HCT116 (cell line): Measurements from ENCODE around the gene MAPRE3. TPM values are rescaled to one million over a fixed set of nuclear protein-coding genes. Genes with fewer than 3 reads are reported as not detected.

ENCODE experiments used
- ATAC-seq: fragments of 200-7000 bp; cut with Tn5 transposase; 2 replicates; pipeline ENCODE4 v1.9.1; 2020; ENCODE audit warnings: mild to moderate bottlenecking, moderate library complexity
- BruUV-seq: library from RNA; stranded (reverse); fragments of 400-500 nt; replicated peaks from 2 replicates; lab custom pipeline; 2021; lab: Mats Ljungman, UMichigan
- CTCF ChIA-PET: fragments of 300-600 bp; sonication (Branson Sonifier 250); formaldehyde crosslinking; loops from one replicate; lab custom pipeline; 2021; ENCODE audit warnings: antibody characterized with exemption; lab: Charles Lee
- POLR2A ChIA-PET: fragments of 300-600, 350-600 bp; sonication (Branson Sonifier 250); formaldehyde crosslinking; loops from one replicate; lab custom pipeline; 2021; ENCODE audit warnings: antibody characterized with exemption; lab: Charles Lee
- RAD21 ChIA-PET, 2 experiments: fragments of 300-600 bp; sonication (Branson Sonifier 250); formaldehyde crosslinking; loops; one replicate each; lab custom pipeline; 2023; ENCODE audit warnings: low total read pairs in 2 of 2; ENCODE audit not compliant: uncharacterized antibody in 2 of 2, unreplicated experiment in 2 of 2, low non-redundant PET in 1 of 2; lab: Charles Lee
- DNase-seq: peaks from one replicate; pipeline ENCODE4 v3.0.0-alpha.2; 2010; ENCODE audit warnings: low read depth, low spot score
- H2AFZ ChIP-seq: fragments of 200-600 bp; shearing (Covaris generic), sonication (generic); 2 replicates; pipeline ENCODE4 v1.6.1; 2017; ENCODE audit warnings: low read depth, mixed run types, mixed read lengths, antibody characterized with exemption, low read length; ENCODE audit not compliant: poor library complexity, severe bottlenecking
- H3K27ac ChIP-seq: 2 replicates; pipeline ENCODE4 v1.5.1; 2012; ENCODE audit warnings: low read depth, low read length
- H3K27me3 ChIP-seq: fragments of 200-600 bp; sonication (generic); 2 replicates; pipeline ENCODE4 v1.6.1; 2016; ENCODE audit warnings: mixed run types, low read length, mixed read lengths; ENCODE audit not compliant: insufficient read depth
- H3K36me3 ChIP-seq, 2 experiments: fragments of 200-500 bp in 1 of 2; fragments of 200-600 bp in 1 of 2; sonication (Bioruptor generic) in 1 of 2; sonication (generic) in 1 of 2; 2 replicates each; pipeline versions ENCODE4 v1.5.1 to v1.6.1; 2014 to 2016; ENCODE audit warnings: low read length in 2 of 2, inconsistent platforms in 1 of 2, mixed read lengths in 1 of 2, mixed run types in 1 of 2; ENCODE audit not compliant: insufficient read depth in 2 of 2, control insufficient read depth in 1 of 2
- H3K4me1 ChIP-seq, 2 experiments: fragments of 200-600 bp in 1 of 2; sonication (generic) in 1 of 2; 2 replicates each; pipeline versions ENCODE4 v1.5.1 to v1.6.1; 2012 to 2017; ENCODE audit warnings: low read length in 2 of 2, inconsistent platforms in 1 of 2, mild to moderate bottlenecking in 1 of 2, mixed read lengths in 1 of 2, mixed run types in 1 of 2, moderate library complexity in 1 of 2; ENCODE audit not compliant: insufficient read depth in 2 of 2, control insufficient read depth in 1 of 2
- H3K4me2 ChIP-seq: fragments of 200-600 bp; sonication (generic); 2 replicates; pipeline ENCODE4 v1.6.1; 2017; ENCODE audit warnings: mixed run types, low read length, mixed read lengths
- H3K4me3 ChIP-seq, 2 experiments: fragments of 200-600 bp in 1 of 2; sonication (generic) in 1 of 2; replicated peaks in 1 of 2; 2 replicates each; pipeline ENCODE4 v1.5.1; 2011 to 2016; ENCODE audit warnings: low read length in 2 of 2, control low read depth in 1 of 2, low read depth in 1 of 2, mild to moderate bottlenecking in 1 of 2, mixed read lengths in 1 of 2, mixed run types in 1 of 2
- H3K79me2 ChIP-seq: fragments of 200-600 bp; sonication (generic); 2 replicates; pipeline ENCODE4 v1.6.1; 2017; ENCODE audit warnings: mild to moderate bottlenecking, mixed run types, low read length, moderate library complexity, mixed read lengths; ENCODE audit not compliant: insufficient read depth
- H3K9ac ChIP-seq: fragments of 200-600 bp; sonication (generic); 2 replicates; pipeline ENCODE4 v1.6.1; 2016; ENCODE audit warnings: low read length, mixed read lengths
- H3K9me2 ChIP-seq: fragments of 200-600 bp; sonication (generic), shearing (Covaris generic); 2 replicates; pipeline ENCODE4 v1.6.1; 2017; ENCODE audit warnings: mixed run types, mild to moderate bottlenecking, moderate library complexity; ENCODE audit not compliant: insufficient read depth
- H3K9me3 ChIP-seq, 2 experiments: fragments of 200-500 bp in 1 of 2; fragments of 200-600 bp in 1 of 2; sonication (Bioruptor generic) in 1 of 2; sonication (generic) in 1 of 2; 2 replicates each; pipeline ENCODE4 v1.6.1; 2014 to 2017; ENCODE audit warnings: low read length in 2 of 2, mixed read lengths in 2 of 2, inconsistent platforms in 1 of 2, low read depth in 1 of 2, mild to moderate bottlenecking in 1 of 2, mixed run types in 1 of 2, moderate library complexity in 1 of 2; ENCODE audit not compliant: control insufficient read depth in 1 of 2, insufficient read depth in 1 of 2
- H4K20me1 ChIP-seq: fragments of 200-600 bp; sonication (generic), shearing (Covaris generic); 2 replicates; pipeline ENCODE4 v1.6.1; 2017; ENCODE audit warnings: mixed run types, mild to moderate bottlenecking, moderate library complexity; ENCODE audit not compliant: insufficient read depth
- CEBPB ChIP-seq: IDR thresholded peaks from 2 replicates; pipeline ENCODE4 v1.6.1; 2012; ENCODE audit warnings: low read depth
- ELF1 ChIP-seq: IDR thresholded peaks from 2 replicates; pipeline ENCODE4 v1.6.1; 2012; ENCODE audit warnings: low read depth, borderline replicate concordance
- EZH2 ChIP-seq: fragments of 200-600 bp; sonication (generic); IDR thresholded peaks from 2 replicates; pipeline ENCODE4 v1.6.1; 2017; ENCODE audit warnings: antibody characterized with exemption, mixed run types
- EZH2phosphoT487 ChIP-seq: fragments of 200-600 bp; IDR thresholded peaks from 2 replicates; pipeline ENCODE4 v1.6.1; 2018; ENCODE audit warnings: antibody characterized with exemption, borderline replicate concordance
- FOSL1 ChIP-seq: IDR thresholded peaks from 2 replicates; pipeline ENCODE4 v1.6.1; 2012; ENCODE audit warnings: low read depth
- JUND ChIP-seq: IDR thresholded peaks from 2 replicates; pipeline ENCODE4 v1.6.1; 2012
- MAX ChIP-seq: IDR thresholded peaks from 2 replicates; pipeline ENCODE4 v1.6.1; 2012
- POLR2A ChIP-seq: IDR thresholded peaks from 2 replicates; pipeline ENCODE4 v1.7.0; 2011; ENCODE audit warnings: borderline replicate concordance; ENCODE audit not compliant: insufficient read depth, insufficient read length; ENCODE audit errors: extremely low read depth
- POLR2AphosphoS5 ChIP-seq: IDR thresholded peaks from 2 replicates; pipeline ENCODE4 v1.6.1; 2011; ENCODE audit warnings: mild to moderate bottlenecking, low read depth, low read length, moderate library complexity
- RAD21 ChIP-seq: IDR thresholded peaks from 2 replicates; pipeline ENCODE4 v1.6.1; 2012; ENCODE audit warnings: low read depth, mild to moderate bottlenecking
- SIN3A ChIP-seq: IDR thresholded peaks from 2 replicates; pipeline ENCODE4 v1.6.1; 2012; ENCODE audit warnings: low read depth
- SP1 ChIP-seq: IDR thresholded peaks from 2 replicates; pipeline ENCODE4 v1.6.1; 2012; ENCODE audit warnings: low read depth
- TCF7L2 ChIP-seq: IDR thresholded peaks from 2 replicates; pipeline ENCODE4 v1.7.0; 2011; ENCODE audit warnings: borderline replicate concordance, inconsistent platforms; ENCODE audit not compliant: insufficient read depth, insufficient read length; ENCODE audit errors: extremely low read depth
- YY1 ChIP-seq: IDR thresholded peaks from 2 replicates; pipeline ENCODE4 v1.6.1; 2011; ENCODE audit warnings: low read length, low read depth, moderate library complexity, mild to moderate bottlenecking; ENCODE audit not compliant: insufficient replicate concordance; ENCODE audit errors: extremely low read depth
- ZFX ChIP-seq: fragments of 450-650 bp; IDR thresholded peaks from 2 replicates; pipeline ENCODE4 v1.6.1; 2017
- ZNF274 ChIP-seq: fragments of 200-500 bp; sonication (Bioruptor generic); IDR thresholded peaks from 2 replicates; pipeline ENCODE4 v1.6.1; 2014; ENCODE audit warnings: mild to moderate bottlenecking, low read depth, low read length, inconsistent platforms
- intact Hi-C: fragments of 100-400 bp; cut with micrococcal nuclease; formaldehyde crosslinking; loops from 2 replicates; pipeline ENCODE4 v1.10.0; 2022
- total RNA-seq: library from RNA; stranded (reverse); gene quantifications from one replicate; pipeline ENCODE4 v1.2.1, GENCODE V29; 2021; ENCODE audit not compliant: unreplicated experiment
- TF ChIP-seq, protein P1 (sequence below): IDR thresholded peaks from 2 replicates; pipeline ENCODE4 v1.6.1; 2011; ENCODE audit warnings: mild to moderate bottlenecking, low read length, moderate library complexity; ENCODE audit not compliant: insufficient replicate concordance; ENCODE audit errors: extremely low read depth
- TF ChIP-seq, protein P2 (sequence below), 3 experiments: fragments of 200-600 bp in 1 of 3; sonication (generic) in 1 of 3; IDR thresholded peaks in 2 of 3; conservative IDR thresholded peaks in 1 of 3; 2 replicates each; pipeline ENCODE4 v1.5.1; 2012 to 2017; ENCODE audit warnings: low read depth in 2 of 3, low read length in 2 of 3, antibody characterized with exemption in 1 of 3, borderline replicate concordance in 1 of 3, control low read depth in 1 of 3, mild to moderate bottlenecking in 1 of 3, mixed read lengths in 1 of 3, mixed run types in 1 of 3, moderate library complexity in 1 of 3; ENCODE audit not compliant: insufficient read depth in 1 of 3

Gene MAPRE3
- total RNA-seq, 1 experiment from 2014 or later, result 12.1 TPM

DNA sequence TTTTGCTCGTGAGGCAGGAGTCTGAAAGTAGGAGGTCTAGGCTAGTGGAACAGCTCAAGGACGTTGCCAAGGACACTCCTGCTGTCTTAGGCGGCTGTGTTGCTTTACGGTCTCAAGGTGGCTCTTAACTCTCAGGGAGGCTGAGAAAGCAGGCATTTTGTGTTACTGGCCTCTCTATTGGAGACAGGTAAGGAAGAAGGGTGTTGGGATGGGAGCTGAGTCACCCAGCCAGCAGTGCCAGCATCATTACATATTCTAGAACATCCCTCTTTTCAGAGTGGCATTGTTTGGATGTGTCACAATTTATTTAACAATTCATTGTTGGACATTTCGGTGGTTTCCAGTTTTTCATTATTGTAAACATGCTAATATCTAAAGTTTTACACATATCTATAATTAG lies 31.5 kb downstream of the MAPRE3 start:
- no peak overlapping the region for H3K9ac ChIP-seq
- BruUV-seq, result no TSS peak
- CTCF ChIA-PET, result no interaction called here

GRCh38 chr2:27003007-27003406 lies 32.6 kb downstream of the MAPRE3 start:
- Histone ChIP-seq H3K79me2 (no peaks in the 10 kb centered on the region), H3K4me3 (no peak overlapping the region), H3K4me2 (no peak overlapping the region), H2AFZ (no peak overlapping the region), H3K27ac (no peak overlapping the region), H4K20me1 (no peaks in the 10 kb centered on the region), H3K4me1 (peaks cover 0 to 16% of the 10 kb centered on the region in 2 experiments; a peak in 2 of 4 replicates), H3K9me3 (no peaks in the 10 kb centered on the region), H3K36me3 (no peaks in the 10 kb centered on the region), H3K9me2 (no peaks in the 10 kb centered on the region), H3K27me3 (no peaks in the 10 kb centered on the region), H3K9ac (no peak overlapping the region)
- ChIA-PET RAD21 (no interaction called here), POLR2A (no interaction called here), CTCF (no interaction called here)
- DNase-seq (no peak), ATAC-seq (no peak)
- BruUV-seq, result no TSS peak
- intact Hi-C loops, result no loop called here
- TF ChIP-seq ELF1 (no peak), POLR2AphosphoS5 (no peak), JUND (no peak), FOSL1 (no peak), SP1 (no peak), ZNF274 (no peak), ZFX (no peak), TCF7L2 (no peak), CEBPB (no peak), SIN3A (no peak), EZH2phosphoT487 (no peak), YY1 (no peak), MAX (no peak)
- TF ChIP-seq, protein P1, sequence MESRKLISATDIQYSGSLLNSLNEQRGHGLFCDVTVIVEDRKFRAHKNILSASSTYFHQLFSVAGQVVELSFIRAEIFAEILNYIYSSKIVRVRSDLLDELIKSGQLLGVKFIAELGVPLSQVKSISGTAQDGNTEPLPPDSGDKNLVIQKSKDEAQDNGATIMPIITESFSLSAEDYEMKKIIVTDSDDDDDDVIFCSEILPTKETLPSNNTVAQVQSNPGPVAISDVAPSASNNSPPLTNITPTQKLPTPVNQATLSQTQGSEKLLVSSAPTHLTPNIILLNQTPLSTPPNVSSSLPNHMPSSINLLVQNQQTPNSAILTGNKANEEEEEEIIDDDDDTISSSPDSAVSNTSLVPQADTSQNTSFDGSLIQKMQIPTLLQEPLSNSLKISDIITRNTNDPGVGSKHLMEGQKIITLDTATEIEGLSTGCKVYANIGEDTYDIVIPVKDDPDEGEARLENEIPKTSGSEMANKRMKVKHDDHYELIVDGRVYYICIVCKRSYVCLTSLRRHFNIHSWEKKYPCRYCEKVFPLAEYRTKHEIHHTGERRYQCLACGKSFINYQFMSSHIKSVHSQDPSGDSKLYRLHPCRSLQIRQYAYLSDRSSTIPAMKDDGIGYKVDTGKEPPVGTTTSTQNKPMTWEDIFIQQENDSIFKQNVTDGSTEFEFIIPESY, result no peak

More for the DNA sequence above, 31.5 kb downstream of the MAPRE3 start:
- Histone ChIP-seq H3K9me3 (no peaks in the 10 kb centered on the region), H4K20me1 (no peaks in the 10 kb centered on the region), H3K27ac (no peak overlapping the region), H3K27me3 (no peaks in the 10 kb centered on the region), H3K36me3 (no peaks in the 10 kb centered on the region), H3K4me2 (no peak overlapping the region), H2AFZ (no peak overlapping the region), H3K4me1 (peaks cover 0 to 16% of the 10 kb centered on the region in 2 experiments; a peak in 2 of 4 replicates), H3K79me2 (no peaks in the 10 kb centered on the region), H3K4me3 (no peak overlapping the region), H3K9me2 (no peaks in the 10 kb centered on the region)
- DNase-seq (no peak), ATAC-seq (no peak)
- RAD21 ChIA-PET, result no interaction called here
- intact Hi-C loops, result no loop called here
- TF ChIP-seq POLR2A (no peak), RAD21 (no peak), EZH2 (no peak)
- TF ChIP-seq, protein P2, sequence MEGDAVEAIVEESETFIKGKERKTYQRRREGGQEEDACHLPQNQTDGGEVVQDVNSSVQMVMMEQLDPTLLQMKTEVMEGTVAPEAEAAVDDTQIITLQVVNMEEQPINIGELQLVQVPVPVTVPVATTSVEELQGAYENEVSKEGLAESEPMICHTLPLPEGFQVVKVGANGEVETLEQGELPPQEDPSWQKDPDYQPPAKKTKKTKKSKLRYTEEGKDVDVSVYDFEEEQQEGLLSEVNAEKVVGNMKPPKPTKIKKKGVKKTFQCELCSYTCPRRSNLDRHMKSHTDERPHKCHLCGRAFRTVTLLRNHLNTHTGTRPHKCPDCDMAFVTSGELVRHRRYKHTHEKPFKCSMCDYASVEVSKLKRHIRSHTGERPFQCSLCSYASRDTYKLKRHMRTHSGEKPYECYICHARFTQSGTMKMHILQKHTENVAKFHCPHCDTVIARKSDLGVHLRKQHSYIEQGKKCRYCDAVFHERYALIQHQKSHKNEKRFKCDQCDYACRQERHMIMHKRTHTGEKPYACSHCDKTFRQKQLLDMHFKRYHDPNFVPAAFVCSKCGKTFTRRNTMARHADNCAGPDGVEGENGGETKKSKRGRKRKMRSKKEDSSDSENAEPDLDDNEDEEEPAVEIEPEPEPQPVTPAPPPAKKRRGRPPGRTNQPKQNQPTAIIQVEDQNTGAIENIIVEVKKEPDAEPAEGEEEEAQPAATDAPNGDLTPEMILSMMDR (IDR thresholded peaks at IDR 0.05 in 2 of 3, conservative IDR thresholded peaks at IDR 0.05 in 1 of 3; ENCODE audit: borderline replicate concordance in 1 of 3, insufficient read depth in 1 of 3, low read depth in 2 of 3, low read length in 2 of 3), result no peak
- POLR2A ChIA-PET, result no interaction called here
